GM19193 (cell line): ENCODE measurements around the gene SUPT3H.

Experiments
- POLR2A ChIP-seq: IDR thresholded peaks from 4 replicates; pipeline ENCODE4 v1.6.1; 2011; ENCODE audit not compliant: insufficient read depth, insufficient read length; ENCODE audit errors: extremely low read depth

SUPT3H gene

DNA sequence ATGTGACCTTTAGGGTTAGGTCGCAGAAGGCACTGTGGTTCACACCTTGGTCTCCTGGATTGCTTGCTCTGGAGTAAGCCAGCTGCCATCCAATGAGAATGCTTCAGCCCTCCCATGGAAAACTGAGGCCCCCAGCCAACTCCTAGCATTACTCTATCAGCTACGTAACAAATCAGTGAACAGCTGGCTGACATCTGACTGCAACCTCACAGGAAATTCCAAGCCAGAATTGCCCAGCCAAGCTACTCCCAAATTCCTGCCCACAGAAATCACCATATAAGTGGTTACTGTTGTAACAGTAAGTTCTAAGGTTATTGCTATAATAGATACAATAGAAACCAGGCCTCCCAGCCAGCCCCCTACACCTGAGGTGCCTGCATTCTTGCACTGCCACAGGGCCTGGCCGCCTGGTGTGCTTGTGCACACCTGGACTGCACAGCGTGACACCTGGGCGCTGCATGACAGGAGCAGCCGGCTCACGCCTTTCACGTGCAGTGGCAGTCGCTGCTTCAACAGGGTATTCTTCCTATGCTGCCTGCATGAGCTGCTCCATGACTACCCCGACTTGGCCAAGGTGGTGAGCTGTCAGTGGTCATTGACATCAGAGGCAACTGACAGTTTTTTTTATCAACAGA lies 479.3 kb downstream of the SUPT3H start:
- no peak for TF ChIP-seq POLR2A

GRCh38 chr6:44897316-44897715 lies 480.4 kb downstream of the SUPT3H start:
- no peak for TF ChIP-seq POLR2A

DNA sequence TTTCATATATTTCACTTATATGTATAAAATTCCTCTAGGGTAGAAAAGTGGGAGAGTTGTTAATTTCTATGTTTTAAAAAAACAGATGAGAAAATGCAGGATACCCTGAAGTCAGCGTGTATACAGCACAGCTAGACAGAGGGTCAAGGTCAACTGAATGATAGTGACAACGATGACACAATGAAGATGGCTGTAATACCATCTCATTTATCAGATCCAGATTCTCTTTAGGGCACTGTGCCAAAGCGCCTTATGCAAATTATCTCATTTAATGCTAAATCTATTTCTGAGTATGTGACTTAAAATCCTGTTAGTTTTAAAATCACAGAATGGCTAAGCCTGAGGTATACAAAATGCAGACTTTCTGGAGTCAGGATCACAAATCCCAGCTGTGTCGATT lies 481.0 kb downstream of the SUPT3H start:
- TF ChIP-seq POLR2A = no peak

DNA sequence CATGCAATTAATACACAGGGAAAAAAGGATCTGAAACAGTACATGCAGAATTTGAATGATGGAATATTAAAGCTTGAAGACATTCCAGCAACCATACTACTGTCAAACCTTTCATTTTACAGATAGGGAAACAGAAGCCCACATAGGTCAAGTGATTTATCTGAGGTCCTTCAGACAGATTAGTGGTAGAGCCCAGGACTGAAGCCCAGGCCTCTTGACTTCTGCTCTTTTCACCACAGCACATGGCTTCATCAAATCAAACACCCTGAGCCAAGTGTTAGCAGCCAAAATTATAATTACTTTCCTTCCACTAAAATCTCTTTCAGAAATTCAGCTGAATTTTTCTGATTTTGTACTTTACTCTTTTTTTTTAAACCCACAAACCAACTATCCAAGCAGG lies 485.2 kb downstream of the SUPT3H start:
- TF ChIP-seq POLR2A = no peak

- no peak for TF ChIP-seq POLR2A
Observed at GRCh38 chr6:44869321-44869897, 508.3 kb downstream of the SUPT3H start.

- no peak for TF ChIP-seq POLR2A
Observed at GRCh38 chr6:44868910-44869309, 508.8 kb downstream of the SUPT3H start.

- TF ChIP-seq POLR2A = no peak
Observed at GRCh38 chr6:44868335-44868668, 509.4 kb downstream of the SUPT3H start.

GRCh38 chr6:44867571-44868334 lies 510.0 kb downstream of the SUPT3H start:
- TF ChIP-seq POLR2A = no peak

GRCh38 chr6:44859901-44860410 lies 517.8 kb downstream of the SUPT3H start:
- no peak for TF ChIP-seq POLR2A

- TF ChIP-seq POLR2A = no peak
Observed at GRCh38 chr6:44858998-44859397, 518.7 kb downstream of the SUPT3H start.

GRCh38 chr6:44856479-44856878 lies 521.3 kb downstream of the SUPT3H start:
- TF ChIP-seq POLR2A = no peak

GRCh38 chr6:44855562-44856411 lies 521.9 kb downstream of the SUPT3H start:
- TF ChIP-seq POLR2A = no peak

GRCh38 chr6:44854712-44855443 lies 522.9 kb downstream of the SUPT3H start:
- no peak for TF ChIP-seq POLR2A

GRCh38 chr6:44851176-44851575 lies 526.6 kb downstream of the SUPT3H start:
- no peak for TF ChIP-seq POLR2A

DNA sequence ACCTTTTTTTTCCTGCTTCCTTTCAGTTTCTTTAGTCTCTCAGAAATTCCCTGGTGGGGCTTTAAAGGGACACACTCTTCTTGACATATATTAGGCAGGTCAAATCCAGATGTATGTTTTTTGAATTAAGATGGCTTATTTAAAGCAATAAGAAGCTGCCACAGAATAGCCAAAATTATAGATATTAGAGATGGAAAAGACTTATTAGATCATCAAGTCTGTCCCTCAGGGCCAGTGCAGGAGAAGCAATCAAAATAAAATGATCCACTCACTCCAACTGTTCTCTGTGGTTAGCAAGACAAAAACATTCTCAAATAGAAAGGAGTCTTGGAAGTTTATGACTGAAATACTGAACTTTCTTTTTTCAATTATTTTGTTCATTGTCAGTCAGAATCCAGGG lies 527.4 kb downstream of the SUPT3H start:
- TF ChIP-seq POLR2A = no peak

DNA sequence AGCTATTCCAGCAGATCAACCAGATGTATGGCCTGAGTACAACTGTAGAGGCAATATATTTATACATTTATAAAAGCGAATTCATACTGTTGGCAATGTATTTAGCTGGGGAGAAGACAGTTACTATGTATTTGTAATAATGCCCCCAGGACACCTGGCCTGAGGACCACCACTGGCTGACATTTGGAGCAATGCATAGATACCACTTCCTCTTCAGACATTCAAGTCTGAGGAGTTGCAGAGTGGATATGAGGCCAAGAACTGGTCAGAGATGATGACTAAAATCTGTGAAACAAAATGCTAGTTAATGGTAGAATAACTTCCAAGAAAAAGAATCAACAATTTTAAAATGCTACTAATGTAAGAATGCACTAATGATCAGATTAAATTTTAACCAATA lies 527.9 kb downstream of the SUPT3H start:
- TF ChIP-seq POLR2A = no peak
